Measurements from ENCODE around the gene ADPRHL1.

Gene ADPRHL1

DNA sequence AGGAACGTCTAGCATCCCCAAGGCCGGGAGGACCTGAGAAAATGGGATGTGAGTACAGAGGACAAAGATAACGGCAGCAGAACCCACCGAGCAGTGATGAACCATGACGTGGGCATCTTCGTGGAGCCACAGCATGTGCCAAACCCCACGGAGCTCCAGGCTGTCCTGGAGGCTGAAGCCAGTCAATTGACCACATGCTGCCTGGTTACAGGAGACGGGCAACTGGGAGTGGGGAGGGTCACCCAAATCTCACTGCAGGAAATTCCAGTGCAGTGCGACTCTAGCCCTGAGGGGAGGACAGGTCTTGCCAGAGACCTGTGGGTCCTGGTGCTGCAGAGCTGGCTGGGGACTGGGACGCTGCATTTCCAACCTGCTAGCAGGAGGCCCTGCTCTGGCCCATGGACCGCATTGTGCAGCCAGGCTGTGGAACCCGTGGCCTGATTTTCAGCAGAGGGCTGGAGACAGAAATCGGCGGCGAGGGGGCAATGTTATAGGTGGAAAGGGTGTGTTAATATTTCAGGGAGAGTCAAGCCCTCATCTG is 86.2 kb downstream of the ADPRHL1 start:
- DNase-seq: no peak

DNA sequence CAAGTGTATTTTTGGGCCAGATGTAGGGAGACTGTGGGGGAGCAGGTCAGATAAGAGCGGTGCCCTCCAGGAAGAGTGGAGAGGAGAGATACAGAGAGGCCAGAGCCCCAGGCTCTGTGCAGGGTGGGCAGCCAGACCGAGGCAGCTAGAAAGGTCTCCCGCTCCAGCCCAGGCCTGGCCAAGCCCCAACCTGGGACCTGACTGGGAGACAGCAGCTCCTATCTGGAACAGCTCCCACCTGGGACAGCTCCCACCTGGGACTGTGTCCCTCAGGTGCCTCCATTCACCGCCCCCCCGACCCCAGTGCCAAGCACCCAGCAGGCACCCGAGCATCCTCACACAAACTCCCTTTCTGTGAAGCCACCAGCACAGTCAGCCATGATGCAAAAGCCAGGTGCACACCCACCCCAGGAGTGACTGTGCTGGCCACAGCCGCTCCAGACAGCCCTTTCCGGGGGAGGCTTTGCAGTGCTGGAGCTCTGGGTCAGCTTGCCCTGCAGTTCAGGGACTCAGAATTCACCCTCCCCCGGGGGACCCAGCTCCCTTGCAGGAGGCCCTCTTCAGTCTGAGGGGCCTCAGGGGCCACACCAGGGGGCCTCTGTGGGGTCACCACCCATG is 87.2 kb downstream of the ADPRHL1 start:
- DNase-seq: no peak

DNA sequence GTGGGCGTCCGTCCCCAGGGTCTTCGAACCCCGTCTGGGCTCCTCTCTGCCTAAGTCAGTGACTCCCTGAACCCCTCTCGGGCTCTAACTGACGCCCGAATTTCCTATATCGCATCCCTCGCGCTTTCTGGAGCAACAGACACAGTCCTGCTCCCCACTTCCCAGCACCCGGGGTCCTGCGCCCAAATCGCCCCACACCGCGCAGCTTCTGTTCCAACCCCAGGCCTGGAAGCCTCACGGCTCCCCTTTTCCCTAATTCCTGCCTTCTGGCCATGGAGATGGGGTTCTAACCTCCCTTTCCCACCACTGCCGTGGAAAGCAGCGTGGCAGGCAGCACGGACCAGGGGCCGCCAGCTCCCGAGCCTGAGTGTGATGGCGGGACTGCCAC is 87.7 kb downstream of the ADPRHL1 start:
- no peak for DNase-seq

DNA sequence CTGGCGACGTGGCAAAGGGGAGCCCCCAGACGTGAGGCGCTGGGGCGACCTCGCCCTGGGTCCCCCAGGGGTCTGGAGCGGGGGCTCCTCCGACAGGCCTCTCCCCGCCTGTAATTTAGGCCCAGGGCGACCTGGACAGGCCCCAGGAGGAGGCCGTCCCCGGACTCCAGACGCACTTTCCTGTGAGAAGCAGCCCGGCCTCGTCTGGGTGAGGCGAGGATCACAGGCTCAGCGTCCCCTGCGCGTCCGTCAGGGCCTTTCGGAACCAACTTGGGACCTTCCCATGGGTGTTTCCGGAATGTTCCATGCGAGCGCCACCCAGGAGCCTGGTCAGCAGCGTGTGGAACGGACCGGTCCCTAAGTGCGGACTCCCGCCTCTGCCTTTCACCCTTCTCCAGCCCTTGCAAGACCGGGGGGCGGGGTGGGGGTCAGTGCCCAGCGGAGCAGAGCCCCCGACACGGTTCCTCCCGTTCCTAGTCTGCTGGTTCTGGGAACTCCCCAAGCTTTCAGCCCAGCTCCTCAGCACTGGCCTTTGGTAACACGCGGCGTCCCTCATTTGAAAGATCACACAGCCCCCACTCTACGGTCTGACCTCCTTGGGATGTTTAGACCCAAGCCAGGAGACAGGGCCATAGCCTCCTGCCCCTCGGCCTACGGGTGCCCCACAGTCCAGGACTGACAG is 88.2 kb downstream of the ADPRHL1 start:
- no peak for DNase-seq

DNA sequence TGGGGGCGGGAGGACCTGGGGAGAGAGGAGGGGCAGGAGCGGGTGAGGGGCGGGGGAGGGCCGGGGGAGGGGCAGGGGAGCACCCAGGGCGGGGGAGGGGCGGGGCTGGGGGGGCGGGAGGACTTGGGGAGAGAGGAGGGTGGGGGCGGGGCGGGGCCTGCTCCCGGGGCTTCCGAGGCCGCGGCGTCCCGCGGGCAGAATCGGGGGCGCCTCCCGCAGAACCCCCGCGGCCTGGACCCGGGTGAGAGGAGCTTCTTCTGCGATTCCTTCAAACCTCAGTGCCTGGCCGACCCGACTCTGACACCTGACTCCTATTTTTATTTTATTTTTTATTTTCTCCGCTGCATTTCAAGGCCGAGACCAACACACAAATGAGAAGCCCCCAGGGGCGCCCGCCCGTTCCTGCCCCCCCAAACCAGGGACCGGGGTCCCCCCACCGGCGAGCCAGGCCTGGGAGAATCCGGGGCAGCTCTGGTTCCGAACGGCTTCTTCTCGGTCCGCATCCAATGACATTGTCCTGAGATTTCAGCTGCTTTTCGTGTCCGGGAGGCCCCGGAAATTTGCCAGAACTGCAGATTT is 88.9 kb downstream of the ADPRHL1 start:
- no peak for DNase-seq

DNA sequence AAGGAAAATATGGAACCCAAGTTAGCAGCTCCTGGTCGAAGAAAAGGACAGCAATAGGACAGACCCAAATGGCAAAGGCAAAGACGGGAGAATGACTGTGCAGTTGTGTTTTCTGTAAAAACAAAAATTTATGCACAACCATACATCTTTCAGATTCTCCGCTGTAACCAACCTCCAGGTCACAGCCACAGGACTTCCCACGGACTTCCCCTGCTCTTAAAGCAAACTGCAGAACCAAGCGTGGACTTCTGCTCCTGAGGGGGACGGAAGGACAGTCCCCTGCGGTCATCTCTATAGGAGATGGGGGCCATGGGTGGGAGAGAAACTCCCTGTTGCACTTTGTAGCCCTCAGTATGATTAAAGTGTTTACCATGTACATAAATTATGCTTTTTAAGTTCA is 91.9 kb downstream of the ADPRHL1 start:
- DNase-seq: no peak

DNA sequence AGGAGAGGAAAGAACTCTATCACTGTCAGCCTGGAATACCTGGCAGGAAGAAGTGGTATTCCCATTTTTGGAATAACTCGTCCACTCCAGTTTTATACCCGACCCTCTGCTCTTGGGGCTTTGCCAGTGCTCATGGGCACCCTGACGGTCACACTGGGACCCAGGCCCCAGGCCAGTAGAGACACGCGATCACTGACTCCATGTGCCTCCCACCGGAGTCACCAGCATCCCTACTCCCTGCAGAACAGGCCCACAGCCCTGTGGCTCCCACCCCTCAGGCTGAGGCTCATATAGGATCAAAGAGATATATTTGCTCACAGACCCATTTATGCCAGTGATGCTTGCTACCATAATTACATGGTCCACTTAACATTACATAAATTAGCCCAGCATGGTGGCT is 92.8 kb downstream of the ADPRHL1 start:
- DNase-seq: no peak

DNA sequence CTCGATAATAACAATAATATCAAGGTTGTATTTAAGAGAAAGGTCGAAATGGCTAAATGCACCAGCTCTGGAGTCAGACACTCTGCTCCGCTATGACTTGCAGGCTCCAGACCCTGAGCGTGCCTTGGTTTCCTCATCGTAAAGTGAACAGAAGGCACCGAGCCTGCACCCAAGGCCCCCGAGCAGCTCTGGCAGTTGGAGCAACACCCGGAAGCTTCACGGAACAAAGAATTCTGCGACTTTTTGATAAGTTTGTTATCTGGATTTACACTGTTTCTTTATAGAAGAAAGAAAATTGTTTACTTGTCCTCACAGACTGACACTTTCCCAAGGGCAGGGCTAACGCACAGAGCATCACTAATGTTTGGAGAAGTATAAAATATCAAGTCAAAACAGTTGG is 93.7 kb downstream of the ADPRHL1 start:
- DNase-seq: no peak

DNA sequence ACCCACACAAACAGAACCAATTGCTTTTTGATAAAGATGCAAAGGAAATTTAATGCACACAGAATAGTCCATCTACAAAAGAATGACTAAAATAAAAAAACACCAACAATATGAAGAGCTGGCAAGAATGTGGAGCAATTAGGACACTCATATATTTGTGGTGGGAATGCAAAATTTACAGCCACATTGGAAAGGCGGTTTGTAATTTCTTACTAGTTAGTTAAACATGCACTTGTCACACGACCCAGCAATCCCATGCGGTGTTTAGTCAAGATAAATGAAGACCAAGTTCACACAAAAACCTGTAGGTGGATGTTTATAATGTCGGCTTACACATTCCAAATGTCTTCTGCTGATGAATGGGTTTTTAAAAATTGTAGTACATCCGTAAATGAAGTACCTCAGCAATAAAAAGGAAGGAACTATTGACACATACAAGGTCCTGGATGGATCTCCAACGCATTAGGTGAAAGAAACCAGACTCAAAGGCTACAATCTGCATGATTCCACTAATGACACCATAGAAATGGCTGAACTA is 94.6 kb downstream of the ADPRHL1 start:
- DNase-seq: no peak

DNA sequence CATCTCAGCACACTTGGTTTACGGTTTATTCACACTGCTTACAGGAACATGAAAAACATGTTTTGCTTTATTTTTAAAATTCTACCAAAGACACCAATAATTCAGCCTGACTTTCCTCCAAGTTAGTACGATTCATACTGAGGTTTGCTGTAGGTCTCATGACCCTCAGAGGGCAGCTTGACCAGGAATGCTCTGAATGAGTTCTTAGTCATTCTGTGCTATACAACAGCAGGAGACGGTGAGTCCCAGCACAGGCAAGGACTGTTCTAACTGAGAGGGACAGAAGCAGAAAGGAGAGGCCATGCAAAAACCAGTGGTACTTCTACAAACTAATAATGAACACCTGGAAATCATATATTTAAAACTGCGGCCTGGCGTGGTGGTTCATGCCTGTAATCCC is 95.8 kb downstream of the ADPRHL1 start:
- no peak for DNase-seq

DNA sequence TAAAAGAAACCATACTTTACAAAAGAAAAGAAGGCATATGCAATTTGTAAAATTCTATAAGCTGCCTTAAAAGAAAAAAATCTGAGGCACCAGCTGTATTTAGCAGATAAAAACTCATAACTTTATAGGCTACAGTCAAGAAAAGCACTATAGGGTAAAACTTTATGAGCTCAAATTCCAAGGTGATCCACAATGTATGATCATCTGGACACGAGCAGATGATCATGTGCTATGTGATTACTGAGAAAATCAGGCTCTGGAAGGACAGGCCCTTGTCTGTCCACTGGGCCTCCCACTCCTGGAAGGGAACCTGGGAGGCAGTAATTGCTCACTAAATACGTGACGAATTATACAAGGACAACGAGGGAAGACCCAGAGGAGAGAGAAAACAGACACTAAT is 96.7 kb downstream of the ADPRHL1 start:
- DNase-seq: no peak

DNA sequence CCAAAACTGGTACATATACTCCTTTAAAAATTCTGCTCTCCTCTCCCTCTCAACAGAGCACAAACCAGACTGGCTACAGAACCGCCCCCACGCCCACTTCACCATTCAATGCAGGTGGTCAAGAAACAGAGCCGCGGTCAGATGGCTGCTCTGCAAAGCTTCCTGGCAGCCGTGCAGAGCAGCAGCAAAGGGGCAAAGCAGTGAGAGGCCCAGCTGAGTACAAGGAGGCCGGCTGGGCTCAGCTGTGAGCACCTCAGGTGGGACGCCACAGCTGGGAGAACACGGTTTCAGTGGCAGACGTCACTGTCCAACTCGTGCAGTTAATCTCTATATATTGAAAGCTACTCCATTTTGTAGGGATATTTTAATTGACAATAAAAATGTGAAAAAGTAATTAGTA is 97.7 kb downstream of the ADPRHL1 start:
- no peak for DNase-seq

DNA sequence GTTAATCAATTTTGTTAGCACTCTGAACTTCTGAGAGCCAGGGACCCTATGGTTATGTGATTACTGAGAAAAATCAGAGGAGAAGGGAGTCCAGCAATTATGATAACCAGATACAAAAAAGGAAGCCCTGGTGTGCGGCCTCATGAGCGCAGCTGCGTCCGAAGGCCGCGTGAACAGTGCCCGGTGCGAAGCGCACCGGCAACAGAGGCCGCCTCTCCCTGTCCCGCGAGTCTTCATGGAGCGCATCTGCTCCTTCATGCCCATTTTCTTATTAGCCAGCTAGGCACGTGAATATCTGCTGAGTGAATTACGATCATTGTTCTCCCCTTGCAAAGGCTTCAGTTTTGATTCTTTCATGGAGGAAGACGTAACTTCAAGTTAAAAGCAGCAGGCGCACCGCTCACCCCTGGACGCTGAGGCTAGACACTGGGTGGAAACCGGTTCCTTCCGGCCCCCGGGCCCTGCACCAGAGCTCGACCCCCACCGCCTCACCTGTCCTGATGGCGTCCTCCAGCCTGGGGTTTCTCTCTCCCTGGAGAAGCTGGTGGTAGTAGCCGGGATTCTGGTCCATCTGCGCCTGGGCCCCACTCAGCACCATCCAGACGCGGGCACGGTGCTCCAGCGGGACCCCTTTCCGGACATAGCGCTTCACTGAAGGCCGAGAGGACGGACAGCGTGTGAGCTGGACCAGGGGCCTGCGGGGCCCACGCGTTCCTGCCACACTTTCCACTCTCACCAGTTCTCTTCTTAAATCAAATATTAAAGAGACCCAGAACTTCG is 98.3 kb downstream of the ADPRHL1 start:
- DNase-seq: no peak

DNA sequence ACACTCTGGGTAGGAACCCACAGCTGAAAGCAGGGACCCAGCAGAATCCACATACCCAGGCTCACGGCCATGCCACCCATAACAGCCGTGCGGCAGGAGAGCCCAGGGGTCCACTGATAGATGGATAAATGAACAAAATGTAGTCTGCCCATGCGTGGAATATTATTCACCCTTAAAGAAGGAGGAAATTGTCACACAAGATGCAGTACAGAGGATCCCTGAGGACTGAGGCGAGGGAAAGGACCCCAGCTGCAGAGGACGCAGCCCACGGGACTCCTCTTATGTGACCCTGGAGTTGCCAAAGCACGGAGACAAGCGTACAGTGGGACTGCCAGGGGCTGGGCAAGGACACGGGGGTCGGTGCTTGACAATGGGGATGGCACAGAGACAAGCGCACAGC is 100.0 kb downstream of the ADPRHL1 start:
- DNase-seq: no peak

DNA sequence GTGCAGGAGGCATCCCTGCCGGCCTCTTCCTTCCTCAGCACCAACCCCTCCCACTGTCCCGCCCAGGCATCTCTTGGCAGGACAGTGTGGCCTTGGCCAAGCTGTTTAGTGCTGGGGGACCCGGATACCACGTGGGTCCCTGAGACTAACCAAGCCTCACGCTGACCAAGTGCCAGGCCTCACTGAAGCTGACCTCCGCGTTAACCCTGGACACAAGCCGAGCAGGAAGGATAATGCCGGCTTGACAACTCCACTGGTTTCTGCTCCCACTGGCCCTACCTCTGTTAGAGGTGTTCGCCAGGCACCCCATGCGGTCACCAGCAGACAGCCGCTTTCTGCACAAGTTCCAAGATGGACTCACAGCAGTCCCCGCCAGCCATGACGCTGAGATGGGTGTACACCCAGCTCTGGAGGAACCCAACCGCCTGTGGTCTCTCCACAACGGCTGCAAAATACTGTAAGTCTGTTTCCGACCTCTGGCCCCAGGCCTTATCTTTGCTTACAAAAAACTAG is 101.7 kb downstream of the ADPRHL1 start:
- DNase-seq: no peak

DNA sequence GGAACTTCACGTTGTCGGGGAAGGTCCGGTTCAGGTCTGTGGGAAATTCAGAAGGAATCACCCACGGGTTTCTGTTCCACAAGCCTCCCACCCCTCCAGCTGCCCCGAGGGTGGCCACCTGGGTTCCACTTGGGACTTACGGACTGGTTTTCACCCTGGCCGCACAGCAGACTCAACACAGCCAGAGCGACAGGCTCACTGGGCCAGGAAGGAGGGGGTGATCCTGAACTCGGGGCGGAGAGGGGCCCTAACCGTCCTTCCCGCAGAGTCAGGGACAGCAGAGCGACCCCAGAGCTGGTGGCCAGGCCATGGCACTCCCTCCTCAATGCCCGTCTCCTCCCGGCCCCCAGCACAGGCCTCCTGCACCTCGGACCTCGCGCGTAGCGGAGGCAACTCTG is 102.4 kb downstream of the ADPRHL1 start:
- DNase-seq: no peak

DNA sequence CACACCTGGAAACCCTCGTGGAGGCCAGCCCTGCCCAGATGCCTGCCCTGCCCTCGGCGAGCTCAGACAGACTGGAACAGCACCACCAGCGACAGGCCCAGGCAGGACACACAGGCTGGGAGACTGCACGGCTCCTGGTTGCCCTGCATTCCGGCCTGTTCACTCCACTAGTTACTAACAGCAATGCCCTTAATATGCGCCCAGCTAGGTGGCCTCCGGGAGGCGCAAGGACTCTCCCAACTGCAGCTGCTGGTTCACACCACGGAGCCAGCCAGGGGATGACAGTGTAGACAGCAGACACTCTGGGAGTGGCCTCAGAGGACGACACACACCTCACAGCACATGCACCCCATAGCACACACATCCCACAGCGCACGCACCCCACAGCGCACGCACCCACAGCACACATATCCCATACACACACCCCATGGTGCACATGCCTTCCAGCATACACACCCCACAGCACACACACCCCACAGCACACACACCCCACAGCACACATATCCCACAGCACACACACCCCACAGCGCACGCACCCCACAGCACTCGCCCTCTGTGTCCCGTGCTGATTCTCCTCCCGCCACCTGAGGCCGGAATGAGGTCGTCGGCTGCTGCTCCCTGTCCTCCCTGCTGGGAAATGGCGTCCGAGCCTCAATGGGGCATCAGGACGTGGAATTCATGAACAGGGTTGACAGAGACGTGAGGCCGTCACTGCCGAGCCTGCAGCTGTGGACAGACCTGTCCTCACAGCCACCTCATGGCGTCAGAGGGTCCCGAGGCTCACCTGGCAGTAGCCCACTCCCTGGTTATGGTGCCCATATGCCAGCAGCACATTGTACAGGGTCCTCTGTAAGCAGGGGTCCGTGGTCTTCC is 103.0 kb downstream of the ADPRHL1 start:
- DNase-seq: no peak

Data from GF-D8 (cell line).